Measurements from ENCODE around the gene TRPV4. TPM values are rescaled to one million over a fixed set of nuclear protein-coding genes. Genes with fewer than 3 reads are reported as not detected.

The TRPV4 gene
- total RNA-seq, 2 donors from 2014 or later, result 5.2 to 6.3 TPM

GRCh38 chr12:109775172-109775881 is 57.9 kb downstream of the TRPV4 start:
- Histone ChIP-seq H3K36me3 (replicated peaks in 1 of 2; ENCODE audit: insufficient read depth in 1 of 2, low read depth in 2 of 2) (no peaks in the 10 kb centered on the region), H3K4me1 (peaks cover 15% of the 10 kb centered on the region), H3K4me3 (no peak overlapping the region), H3K9me3 (no peaks in the 10 kb centered on the region), H3K27ac (no peak overlapping the region), H3K27me3 (no peaks in the 10 kb centered on the region)
- intact Hi-C loops (cut with DNase I), result loop anchor here (5.0 to 10.0 kb wide), 2 partner anchors 178 to 341 kb away; no protein-coding TSS in a partner anchor
- TF ChIP-seq POLR2A (IDR thresholded peaks at IDR 0.05), result no peak
- TF ChIP-seq, protein P1, sequence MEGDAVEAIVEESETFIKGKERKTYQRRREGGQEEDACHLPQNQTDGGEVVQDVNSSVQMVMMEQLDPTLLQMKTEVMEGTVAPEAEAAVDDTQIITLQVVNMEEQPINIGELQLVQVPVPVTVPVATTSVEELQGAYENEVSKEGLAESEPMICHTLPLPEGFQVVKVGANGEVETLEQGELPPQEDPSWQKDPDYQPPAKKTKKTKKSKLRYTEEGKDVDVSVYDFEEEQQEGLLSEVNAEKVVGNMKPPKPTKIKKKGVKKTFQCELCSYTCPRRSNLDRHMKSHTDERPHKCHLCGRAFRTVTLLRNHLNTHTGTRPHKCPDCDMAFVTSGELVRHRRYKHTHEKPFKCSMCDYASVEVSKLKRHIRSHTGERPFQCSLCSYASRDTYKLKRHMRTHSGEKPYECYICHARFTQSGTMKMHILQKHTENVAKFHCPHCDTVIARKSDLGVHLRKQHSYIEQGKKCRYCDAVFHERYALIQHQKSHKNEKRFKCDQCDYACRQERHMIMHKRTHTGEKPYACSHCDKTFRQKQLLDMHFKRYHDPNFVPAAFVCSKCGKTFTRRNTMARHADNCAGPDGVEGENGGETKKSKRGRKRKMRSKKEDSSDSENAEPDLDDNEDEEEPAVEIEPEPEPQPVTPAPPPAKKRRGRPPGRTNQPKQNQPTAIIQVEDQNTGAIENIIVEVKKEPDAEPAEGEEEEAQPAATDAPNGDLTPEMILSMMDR (IDR thresholded peaks at IDR 0.05), result peak; percentile 80 to 93 (median 86)
- ATAC-seq (peak; percentile 76), DNase-seq (peak; percentile 74 to 83 (median 79))
- WGBS, 2 donors, result 16 to 24% methylated on average over 7 to 10 of the region's 10 CpGs

GRCh38 chr12:109773384-109774011 is 59.7 kb downstream of the TRPV4 start:
- Histone ChIP-seq H3K4me1 (peaks cover 15% of the 10 kb centered on the region), H3K9me3 (no peaks in the 10 kb centered on the region), H3K4me3 (no peak overlapping the region), H3K36me3 (replicated peaks in 1 of 2; ENCODE audit: insufficient read depth in 1 of 2, low read depth in 2 of 2) (no peaks in the 10 kb centered on the region), H3K27ac (no peak overlapping the region), H3K27me3 (no peaks in the 10 kb centered on the region)
- WGBS, 2 donors, result 8% methylated on average over 8 to 21 of the region's 21 CpGs
- intact Hi-C loops (cut with DNase I), result loop anchor here (10.0 kb wide), 1 partner anchor 339 kb away; no protein-coding TSS in a partner anchor
- peak in 3 of 4 donors; percentile 39 to 60 (median 41) for DNase-seq
- peak; percentile 39 for ATAC-seq
- TF ChIP-seq, protein P1 (IDR thresholded peaks at IDR 0.05), result no peak
- TF ChIP-seq POLR2A (IDR thresholded peaks at IDR 0.05), result no peak

GRCh38 chr12:109772622-109773321 is 60.4 kb downstream of the TRPV4 start:
- WGBS, 2 donors, result 55 to 57% methylated on average over 8 to 12 of the region's 12 CpGs
- TF ChIP-seq POLR2A (IDR thresholded peaks at IDR 0.05), result no peak
- TF ChIP-seq, protein P1 (IDR thresholded peaks at IDR 0.05), result no peak
- DNase-seq, result no peak
- Histone ChIP-seq H3K4me1 (peaks cover 15% of the 10 kb centered on the region), H3K27ac (no peak overlapping the region), H3K36me3 (replicated peaks in 1 of 2; ENCODE audit: insufficient read depth in 1 of 2, low read depth in 2 of 2) (no peaks in the 10 kb centered on the region), H3K9me3 (no peaks in the 10 kb centered on the region), H3K4me3 (no peak overlapping the region), H3K27me3 (no peaks in the 10 kb centered on the region)
- ATAC-seq, result no peak
- intact Hi-C loops (cut with DNase I), result loop anchor here (10.0 kb wide), 1 partner anchor 338 kb away; no protein-coding TSS in a partner anchor

GRCh38 chr12:109771746-109772621 is 61.2 kb downstream of the TRPV4 start:
- no peak overlapping the region for H3K27ac ChIP-seq
- H3K4me3 ChIP-seq, result no peak overlapping the region
- intact Hi-C loops (cut with DNase I), result loop anchor here (10.0 kb wide), 1 partner anchor 337 kb away; no protein-coding TSS in a partner anchor
- H3K27me3 ChIP-seq, result no peaks in the 10 kb centered on the region
- ATAC-seq (no peak), DNase-seq (no peak)
- whole genome bisulfite sequencing, 2 donors, result 81 to 85% methylated on average over 15 to 17 of the region's 17 CpGs
- H3K36me3 ChIP-seq (replicated peaks in 1 of 2; ENCODE audit: insufficient read depth in 1 of 2, low read depth in 2 of 2), result no peaks in the 10 kb centered on the region
- no peaks in the 10 kb centered on the region for H3K9me3 ChIP-seq
- H3K4me1 ChIP-seq, result peaks cover 15% of the 10 kb centered on the region
- TF ChIP-seq, protein P1 (IDR thresholded peaks at IDR 0.05), result no peak
- no peak for TF ChIP-seq POLR2A (IDR thresholded peaks at IDR 0.05)

Data from body of pancreas (tissue), 4 donors.